GM19351 (cell line): ENCODE results near the gene KCTD17.

Experiments used
- ATAC-seq: cut with Tn5 transposase; IDR thresholded peaks from one replicate; pipeline ENCODE4 v1.9.1; 2021; ENCODE audit warnings: mild to moderate bottlenecking, moderate library complexity; ENCODE audit not compliant: unreplicated experiment

Gene KCTD17

DNA sequence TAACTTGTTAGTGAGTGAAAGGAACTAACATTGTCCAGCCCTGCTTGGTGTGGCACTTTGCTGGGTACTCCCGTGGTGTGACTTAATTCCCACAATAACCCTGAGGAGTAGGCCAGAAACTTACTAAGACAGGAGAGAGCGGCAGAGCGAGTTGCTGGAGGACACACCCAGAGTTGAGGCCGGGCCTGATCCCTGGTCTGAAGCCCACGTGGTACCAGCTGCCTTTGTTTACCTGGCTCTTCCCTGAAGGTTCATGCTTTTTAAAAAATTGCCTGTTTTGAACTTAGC lies 31.4 kb upstream of the KCTD17 start:
- no peak for ATAC-seq

DNA sequence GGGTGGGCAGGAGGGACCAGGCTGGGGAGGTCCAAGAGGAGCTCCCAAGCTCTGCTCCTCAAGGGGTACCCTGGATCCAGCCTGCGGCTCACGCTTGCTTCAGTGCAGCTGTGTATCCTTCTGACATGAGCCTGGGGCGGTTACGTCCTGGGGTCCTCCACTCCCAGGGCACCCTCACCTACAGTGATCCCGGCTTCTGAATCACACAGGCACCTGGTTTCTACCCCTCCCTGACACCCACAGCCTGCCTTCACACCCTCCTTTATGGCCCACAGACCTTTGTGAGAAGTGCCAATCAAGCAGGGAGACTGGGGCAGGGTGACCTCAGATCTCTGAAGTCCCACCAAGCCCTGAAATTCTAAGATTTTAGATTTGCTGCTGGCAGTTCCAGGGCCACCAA lies 30.5 kb upstream of the KCTD17 start:
- ATAC-seq = no peak

DNA sequence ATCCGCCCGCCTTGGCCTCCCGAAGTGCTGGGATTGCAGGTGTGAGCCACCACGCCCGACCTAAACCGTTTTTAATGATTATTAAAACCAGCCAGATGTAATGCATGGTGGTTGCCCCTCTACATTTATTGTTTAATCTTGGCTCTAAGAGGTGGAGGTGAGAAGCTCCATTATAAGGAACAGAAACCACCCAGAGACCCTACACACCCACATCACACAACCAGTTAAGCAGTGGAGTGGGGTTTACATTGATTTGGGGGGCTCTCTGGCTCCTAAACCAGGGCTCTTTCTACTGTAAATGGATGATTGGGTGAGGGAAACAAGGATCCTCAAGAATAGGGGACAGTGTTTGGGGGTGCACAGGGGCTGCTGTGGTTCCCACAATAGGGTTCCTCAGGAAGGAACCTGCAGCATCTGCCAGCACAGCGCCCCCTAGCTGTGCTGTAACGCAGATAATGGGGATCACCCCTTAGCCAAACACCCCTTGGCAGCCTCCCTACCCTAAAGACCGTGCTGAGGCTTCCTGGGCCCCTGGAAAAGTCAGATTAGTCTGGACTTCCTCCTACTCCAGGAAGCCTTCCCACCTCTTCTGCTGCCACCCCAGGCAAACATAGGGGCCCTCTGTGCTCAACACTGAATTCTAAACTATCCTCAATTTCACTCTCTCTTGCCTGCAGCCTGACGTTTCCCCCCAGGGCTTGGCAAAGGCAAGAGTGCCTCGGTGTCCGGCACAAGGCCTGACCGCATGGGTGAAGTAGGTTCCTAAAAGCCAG lies 29.6 kb upstream of the KCTD17 start:
- no peak for ATAC-seq

DNA sequence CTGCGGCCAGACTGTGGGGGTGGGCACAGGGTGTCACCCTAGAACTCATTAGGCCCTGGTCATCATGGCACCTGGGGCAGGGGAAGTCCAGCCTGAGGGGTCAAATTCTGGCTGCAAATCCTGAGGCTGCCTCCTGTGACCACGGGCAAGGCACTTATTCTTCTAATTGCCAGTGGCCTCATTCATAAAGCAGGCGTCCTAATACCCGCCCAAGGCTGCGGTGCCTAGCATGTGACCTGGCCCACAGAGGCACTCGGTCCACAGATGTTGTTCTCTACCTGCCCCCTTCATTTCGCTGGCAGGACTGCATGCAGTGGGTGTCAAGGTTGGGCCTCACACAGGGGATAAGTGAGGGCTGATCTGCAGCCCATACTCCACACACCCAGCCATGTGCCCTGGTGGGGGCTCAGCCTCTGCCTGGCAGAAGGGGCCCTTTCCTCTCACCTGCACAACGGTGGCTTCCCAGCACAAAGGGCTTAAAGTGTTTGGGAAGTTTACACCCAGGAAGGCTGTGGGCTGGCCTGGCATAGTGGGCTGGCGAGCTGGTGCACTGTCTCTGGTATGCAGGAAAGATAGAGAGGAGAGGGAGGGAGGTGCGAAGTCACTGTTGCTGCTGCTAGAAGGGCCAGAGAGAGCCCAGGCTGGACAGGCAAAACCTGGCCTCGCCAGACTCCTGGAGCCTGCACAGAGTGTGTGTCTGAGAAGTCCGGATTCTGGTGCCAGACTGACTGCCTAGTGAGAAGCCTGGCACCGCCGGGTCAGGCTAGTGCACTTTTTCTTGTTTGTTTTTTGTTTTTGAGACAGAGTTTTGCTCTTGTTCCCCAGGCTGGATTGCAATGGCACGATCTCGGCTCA lies 28.8 kb upstream of the KCTD17 start:
- no peak for ATAC-seq

DNA sequence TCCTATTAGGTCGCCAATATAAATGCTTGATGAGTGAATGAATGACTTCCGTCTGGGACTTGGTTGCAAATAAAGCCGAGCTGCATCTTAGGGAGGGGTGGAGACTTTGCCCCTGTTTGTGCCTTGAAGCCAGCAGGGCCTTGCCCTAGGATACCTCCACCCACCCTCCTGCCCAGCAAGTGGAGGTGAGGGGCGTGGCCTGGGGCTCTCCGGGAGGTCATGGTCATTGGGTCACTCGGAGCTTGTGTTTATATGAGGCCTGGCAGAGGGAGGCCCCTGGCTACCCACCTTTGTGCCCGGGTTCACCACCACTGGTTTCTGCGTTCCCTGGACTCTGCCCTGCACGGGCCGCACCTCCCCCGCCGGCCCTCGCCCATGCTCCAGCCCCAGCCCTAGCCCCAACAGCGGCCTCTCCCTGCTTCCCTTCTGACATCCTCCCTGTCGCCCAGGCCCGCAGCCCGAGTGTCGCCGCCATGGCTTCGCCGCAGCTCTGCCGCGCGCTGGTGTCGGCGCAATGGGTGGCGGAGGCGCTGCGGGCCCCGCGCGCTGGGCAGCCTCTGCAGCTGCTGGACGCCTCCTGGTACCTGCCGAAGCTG lies 27.7 kb upstream of the KCTD17 start:
- ATAC-seq = no peak

DNA sequence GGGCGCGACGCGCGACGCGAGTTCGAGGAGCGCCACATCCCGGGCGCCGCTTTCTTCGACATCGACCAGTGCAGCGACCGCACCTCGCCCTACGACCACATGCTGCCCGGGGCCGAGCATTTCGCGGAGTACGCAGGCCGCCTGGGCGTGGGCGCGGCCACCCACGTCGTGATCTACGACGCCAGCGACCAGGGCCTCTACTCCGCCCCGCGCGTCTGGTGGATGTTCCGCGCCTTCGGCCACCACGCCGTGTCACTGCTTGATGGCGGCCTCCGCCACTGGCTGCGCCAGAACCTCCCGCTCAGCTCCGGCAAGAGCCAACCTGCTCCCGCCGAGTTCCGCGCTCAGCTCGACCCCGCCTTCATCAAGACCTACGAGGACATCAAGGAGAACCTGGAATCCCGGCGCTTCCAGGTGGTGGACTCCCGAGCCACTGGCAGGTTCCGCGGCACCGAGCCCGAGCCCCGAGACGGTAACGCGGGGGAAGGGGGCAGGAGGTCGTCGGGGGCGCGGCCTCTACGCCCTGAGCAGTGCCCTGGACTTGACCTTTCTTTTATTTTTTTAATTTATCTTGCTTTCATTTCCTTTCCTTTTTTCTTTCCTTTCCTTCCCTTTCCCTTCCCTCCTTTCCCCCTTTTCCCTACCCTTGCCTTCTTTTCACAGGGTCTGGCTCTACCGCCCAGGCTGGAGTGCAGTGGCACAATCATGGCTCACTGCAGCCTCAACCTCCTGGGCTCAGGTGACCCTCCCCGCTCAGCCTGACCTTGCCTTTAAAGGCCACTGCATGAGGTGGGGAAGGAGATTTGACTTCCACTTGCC lies 27.0 kb upstream of the KCTD17 start:
- ATAC-seq = no peak

DNA sequence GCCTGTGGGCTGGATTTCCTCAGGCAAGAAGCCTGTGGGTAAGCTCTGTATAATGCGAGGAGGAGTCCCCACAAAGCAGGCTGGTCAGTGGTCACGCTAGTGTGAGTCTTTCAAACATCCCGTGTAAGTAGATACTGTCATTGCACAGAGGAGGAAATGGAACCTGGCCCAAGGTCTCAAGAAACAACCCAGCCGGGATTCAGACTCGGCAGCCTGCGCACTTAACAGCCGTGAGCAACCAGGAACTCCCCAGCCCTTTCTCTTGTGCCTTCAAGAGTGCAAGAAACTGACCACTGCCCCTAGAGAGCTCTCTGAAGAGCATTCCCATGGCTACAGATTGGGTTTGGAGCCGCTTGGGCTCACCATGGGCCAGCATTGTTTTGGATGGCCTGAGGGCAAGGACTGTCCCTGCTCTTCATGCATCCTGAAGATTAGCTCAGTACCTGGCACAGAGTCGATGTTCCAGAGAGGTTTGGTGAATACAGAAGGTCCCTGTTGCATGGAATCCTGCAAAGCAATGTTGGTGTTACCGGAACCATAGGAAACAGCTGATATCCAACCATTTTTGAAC lies 26.0 kb upstream of the KCTD17 start:
- no peak for ATAC-seq

DNA sequence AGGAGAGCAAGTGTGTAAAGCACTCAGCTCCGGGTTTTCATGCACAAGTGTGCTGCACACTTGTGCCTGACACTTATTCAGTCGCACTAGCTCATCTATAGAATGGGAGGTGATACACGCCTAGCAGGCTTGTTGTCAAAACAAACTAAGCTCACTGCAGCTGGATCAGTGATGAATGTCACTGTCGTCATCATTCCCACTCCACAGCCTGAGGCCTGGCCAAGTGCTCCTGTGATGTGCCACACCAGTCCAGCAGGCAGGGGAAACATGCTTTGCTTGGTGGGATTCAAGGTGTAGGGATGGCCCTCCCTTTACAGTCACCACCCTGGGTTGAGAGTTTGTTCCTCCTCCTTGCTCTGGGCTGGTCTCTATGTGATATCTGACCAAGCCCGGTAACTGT lies 25.2 kb upstream of the KCTD17 start:
- ATAC-seq = no peak

DNA sequence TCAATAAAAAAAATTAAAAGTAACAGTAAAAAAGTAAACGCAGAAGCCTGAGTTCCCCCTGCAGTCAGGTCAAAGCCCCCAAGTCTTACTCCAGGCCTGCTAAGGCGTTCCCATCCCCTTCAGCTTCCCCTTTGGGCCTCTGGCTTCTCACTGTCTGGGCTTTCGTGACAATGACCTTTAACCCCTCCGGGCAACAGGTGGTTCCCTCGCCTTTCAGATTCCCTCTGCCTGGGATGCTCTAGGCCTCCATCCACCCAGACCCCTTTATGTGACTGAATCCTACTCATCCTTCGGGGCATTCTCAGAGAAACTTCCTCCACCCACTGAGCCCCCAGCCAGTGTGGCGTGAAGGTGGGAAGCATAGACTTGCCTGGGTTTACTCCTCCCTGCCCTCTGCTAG lies 24.0 kb upstream of the KCTD17 start:
- ATAC-seq = no peak

DNA sequence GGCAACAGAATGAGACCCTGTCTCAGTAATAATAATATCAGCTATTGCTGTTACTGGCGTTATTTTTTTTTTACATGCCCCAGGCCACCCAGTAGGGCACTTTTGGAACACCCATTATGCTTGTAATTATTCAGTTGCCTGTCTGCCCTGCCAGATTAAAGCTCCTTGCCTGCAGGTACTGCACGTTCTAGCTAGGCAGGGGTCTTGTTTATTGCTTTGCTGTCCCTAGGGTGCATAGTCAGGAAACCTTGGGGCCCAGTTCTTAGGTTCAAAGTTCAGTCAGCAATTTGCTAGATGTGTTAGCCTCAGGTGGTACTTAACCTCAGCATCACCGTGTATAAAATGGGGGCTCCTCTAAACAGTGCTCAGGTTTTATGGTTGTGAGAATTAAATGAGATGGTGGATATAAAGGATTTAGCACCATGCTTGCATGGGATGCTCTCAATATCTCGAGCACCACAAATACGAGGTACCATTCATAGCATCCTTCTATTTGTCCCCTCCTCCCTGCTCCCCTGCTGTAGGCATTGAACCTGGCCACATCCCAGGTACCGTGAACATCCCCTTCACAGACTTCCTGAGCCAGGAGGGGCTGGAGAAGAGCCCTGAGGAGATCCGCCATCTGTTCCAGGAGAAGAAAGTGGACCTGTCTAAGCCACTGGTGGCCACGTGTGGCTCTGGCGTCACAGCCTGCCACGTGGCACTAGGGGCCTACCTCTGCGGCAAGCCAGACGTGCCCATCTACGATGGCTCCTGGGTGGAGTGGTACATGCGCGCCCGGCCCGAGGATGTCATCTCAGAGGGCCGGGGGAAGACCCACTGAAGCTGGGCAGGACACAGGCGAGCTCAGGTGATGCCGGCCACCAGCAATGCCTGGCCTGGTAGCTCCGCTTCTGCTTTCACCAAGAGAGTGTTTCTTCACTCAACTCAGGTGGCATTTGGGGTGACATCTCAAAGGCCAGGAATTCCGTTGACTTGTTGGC lies 22.6 kb upstream of the KCTD17 start:
- no peak for ATAC-seq

DNA sequence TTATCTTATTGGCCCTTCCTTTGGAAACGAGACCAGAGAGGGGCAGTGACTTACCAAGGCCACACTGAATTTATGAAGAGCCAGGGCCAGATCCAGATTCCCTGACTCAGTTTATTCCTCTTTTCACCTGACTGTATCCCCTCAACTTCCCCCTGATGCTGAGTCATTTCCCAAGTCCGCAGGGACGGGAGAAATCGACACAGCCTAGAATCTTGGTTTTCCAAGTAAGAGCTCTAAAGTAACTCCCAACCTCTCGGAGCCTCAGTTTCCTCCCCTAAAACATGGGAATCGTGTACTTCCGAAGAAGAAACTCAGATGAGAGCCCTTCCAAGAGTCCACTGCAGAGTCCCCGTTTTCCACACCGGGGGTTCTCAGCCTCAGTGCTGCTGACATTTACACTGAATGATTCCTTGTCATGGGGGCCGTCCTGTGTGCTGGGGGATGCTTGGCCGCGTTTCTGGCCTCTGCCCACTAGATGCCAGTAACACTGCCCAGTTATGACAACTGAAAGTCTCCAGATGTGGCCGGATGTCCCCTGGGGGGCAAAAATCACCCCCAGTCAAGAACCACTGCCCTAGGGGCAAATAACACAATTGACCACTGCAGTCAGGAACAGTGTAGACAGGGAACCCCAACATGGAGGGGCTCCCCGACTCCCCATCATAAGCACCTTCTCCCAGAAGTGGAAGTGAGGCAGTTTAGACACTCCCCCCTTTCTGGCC lies 20.8 kb upstream of the KCTD17 start:
- no peak for ATAC-seq

DNA sequence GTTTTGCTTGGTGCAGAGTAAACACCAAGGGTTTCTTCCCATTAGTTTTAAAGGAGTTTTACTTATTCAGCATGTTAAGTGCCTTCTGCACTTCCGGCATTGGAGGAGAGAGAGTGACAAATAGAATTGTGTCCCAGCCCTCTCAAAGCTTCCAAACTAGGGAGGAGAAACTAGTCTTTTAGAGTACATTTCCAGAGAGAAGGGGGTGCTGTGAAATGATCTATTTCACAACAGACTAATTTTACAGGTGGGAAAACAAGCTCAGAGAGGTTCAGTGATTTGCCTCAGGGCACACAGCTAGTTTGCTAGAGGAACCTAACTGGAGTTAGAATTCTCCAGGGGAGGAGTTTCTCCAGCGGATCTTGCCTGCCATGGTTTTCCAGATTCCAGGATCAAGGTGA lies 19.4 kb upstream of the KCTD17 start:
- ATAC-seq = no peak

DNA sequence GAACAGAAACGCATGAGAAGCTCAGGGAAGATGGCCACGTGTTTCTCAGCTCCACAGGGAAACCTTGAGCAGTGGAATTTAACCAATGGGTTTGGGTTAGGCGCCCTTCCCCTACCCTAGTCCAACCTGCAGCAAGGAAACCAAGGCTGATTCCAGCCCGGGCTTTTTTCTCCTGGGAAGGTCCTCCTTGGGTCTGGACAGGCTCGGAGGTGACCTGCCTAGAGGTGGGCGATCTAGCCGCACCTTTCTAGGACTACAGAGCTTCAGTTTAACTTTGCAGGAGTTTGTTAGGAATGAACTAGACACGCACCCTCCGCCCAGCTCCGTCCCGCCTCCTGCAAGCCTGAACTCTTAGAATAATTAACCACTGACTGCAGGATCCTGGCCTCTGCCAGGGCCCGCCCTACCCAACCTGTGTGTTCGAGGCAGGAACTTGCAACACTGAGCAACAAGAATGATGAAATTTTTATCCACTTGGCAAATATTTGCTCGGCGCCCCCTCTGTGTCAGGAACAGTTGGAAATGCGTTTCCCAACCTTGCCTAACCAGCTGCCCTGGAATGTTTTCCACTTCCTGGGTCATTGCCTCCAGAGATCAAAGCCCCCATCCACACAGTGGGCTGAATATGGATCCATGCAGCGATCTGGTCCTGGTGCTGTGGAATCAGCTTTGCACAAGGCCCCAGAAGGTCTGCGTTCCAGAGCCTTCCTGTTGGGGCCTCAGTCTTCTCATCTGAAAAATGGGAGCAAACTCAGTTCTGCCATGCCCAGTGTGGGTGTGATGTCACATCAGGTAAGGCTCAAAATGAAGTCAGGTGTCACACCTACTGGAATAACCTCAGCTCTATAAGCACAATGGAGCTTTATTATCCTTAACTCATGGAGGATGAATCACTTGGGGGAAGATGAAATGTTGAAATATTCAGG lies 18.7 kb upstream of the KCTD17 start:
- no peak for ATAC-seq

DNA sequence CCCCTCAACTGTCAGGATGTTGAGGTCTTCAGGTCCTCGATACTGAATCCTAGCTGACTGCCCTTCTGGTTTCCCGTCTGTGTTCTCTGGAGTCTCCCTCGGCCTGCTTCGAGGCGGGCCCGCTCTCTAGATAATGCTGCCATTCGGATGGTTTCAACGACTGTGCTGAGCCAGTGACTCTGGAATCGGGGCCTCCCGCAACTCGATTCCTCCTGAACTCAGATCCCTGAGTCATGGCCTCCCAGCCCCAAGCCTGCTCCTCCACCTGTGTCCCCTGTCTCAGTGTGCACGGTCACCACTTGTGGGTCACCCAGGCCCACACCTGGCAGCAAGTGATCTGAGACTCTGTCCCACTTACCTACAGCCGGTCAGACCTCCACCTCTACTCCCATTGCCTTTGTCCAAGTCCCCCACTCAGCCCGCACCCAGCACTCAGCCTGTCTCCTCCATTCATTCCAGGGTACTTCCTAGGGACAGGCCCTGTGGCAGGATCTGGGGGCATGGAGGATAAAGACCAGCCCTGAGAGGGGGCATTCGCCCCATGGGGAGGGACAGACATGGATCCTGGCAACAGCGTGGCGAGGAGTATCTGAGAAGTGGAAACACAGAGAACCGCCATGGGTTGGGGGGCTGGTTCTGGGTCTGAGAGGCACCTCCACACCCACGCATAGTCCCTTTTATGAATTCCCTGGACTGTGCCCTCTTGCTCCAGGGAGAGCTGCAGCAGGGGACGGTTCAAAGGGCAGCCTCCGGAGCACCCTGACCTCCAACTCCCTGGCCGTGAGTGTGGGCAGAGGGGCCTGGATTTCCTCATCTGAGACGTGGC lies 17.7 kb upstream of the KCTD17 start:
- ATAC-seq = no peak

DNA sequence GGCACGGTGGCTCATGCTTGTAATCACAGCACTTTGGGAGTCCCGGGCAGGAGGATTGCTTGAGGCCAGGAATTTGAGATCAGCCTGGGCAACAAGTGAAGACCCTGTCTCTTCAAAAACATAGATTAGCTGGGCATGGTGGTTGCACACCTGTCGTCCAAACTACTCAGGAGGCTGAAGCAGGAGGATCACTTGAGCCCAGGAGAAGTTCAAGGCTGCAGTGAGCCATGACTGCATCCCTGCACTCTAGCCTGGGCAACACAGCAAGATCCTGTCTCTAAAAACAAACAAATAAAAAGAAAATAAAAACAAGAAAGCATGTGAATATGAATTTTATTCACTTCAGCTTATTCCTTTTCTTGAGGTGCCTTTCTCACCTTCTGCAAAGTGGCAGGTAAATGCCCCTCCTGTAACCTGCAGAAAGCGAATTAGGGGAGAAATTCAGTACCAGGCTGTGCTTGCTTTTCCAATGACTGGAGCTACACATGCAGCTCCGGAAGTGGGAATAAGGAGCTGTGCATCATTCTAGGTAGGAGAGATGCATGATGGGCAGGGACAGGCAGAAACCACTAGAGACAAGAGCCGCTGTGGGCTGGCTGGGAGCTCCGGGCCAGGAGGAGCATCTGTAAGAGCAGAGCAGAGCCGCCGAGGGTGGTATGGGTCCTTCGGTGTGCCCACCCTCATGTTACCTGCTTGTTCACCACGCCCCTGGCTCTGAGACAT lies 14.7 kb upstream of the KCTD17 start:
- ATAC-seq = no peak

DNA sequence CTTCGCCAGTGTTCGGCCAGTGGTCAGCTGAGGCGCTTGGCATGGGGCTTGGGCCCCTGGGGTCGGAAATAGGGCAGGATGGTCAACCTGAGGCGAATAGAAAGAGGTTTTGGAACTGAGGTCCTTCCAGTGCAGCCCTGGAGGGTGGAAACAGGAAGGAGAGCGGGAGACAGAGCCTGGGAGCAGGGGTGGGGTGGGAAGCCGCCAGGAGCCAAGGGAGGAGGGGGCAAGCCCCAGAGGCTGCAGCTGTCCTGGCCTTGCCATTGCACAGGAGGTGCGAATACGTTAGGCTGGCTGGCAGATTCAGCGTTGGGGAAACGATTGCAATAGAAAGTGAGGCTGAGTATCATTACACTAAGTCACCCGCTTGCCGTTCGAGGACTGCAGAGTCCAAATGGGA lies 13.9 kb upstream of the KCTD17 start:
- ATAC-seq = no peak

DNA sequence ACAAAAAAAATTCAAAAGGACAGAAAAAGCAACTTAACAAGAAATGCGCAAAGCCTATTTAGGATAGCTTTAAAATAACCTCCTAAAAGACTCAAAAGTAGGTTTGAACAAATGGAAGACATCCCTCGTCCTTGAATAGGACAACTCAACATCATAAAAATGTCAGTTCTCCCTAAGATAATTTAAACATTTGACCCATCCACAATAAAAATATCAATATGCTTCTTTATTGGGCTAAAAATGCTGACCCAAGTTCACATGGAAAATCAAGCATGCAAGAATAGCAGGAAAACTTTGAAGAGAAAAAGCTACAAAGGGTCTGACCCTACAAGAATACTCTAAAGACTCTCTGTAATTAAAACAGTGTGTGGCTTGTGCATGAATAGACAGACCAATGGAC lies 12.1 kb upstream of the KCTD17 start:
- no peak for ATAC-seq
